Germinal center (tissue), 1 donor: ENCODE data around the gene SOX4.

Experiments used
- DNase-seq: peaks from one replicate; pipeline ENCODE4 v3.0.0; 2012; ENCODE audit warnings: mixed read lengths, low spot score

Gene SOX4

DNA sequence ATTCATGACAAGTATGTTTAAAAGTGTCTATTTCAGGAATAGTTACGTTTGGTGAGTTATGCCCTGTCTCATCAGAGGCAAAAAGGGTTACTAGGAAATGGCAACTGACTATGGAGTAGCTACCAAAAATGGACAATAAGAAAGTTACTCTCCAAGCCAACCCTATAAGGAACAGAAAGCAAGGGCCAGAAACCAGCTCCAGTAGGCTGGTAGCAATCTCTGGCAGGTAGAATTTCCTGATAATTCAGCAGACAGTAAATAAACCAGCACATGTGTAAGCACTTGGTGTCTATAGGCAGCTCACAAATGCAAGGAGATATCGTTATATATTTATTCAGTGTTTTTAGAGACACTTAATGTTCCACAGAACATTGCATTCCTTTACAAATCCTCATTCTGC is 20.3 kb downstream of the SOX4 start:
- DNase-seq, result no peak

DNA sequence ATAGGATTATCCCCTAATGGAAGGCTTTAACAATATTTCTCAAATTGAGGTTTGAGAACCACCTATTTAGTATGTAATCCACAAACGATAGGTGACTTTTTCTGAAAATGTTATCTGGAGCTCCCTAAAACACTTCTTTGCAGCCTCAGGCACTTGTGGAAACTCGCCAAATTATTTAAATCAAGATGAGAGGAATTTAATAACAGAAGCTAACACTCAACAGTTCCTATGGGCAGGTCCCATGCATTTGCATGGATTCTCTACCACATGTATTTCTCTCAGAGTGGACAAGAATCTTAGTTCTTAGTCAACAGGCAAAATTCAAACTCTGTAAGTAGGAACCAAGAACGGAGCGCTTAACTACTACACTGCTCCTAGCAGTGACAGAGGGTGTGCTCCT is 20.7 kb downstream of the SOX4 start:
- no peak for DNase-seq

DNA sequence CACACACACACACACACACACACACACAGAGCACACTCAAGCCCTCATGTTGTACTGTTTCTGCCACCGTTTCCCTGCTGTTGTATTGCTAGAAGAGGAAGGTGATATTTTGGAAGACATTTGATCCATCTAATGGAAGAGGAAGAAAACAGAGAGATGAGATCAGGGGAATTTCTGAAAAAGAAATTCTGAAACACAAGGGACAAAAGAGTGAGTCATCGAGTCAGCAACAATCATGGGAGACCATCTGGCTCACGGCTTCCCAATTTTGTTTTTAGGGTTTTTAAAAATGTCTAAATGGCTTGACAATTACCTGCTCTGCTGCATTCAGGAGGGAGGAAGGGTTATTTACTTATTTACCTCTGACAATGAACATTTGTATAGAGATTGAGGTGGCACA is 22.0 kb downstream of the SOX4 start:
- no peak for DNase-seq

DNA sequence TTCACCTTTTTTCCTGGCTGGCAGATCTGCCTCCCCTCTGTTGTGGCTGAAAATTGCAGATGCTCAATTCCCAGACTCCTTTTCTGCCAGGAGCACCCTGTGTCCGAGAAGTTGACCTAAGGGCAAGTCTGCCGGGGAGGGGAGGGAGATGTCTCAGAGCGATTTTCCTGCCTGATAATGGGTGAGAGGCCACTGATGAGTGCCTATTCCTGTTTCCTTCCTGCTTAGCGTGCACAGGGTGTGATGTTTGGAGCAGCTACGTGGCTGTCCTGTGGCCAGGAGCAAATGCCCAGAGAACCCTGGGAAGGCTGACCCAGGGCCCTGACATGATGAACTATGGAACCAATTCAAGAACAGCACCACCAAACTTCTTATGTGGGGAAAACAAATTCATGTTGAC is 22.5 kb downstream of the SOX4 start:
- DNase-seq, result no peak

DNA sequence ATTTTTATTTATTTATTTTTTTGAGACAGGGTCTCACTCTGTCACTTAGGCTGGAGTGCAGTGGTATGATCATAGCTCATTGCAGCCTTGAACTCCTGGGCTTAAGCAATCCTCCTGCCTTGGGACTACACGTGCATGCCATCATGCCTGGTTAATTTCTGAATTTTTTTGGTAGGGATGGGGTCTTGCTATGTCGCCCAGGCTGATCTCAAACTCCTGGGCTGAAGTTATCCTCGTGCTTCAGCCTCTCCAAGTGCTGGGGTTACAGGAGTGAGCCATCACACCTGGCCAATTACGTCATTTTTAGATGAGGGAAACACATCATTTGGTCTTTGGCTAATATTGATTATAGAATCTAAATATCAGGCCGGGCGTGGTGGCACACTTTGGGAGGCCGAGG is 32.1 kb downstream of the SOX4 start:
- no peak for DNase-seq

DNA sequence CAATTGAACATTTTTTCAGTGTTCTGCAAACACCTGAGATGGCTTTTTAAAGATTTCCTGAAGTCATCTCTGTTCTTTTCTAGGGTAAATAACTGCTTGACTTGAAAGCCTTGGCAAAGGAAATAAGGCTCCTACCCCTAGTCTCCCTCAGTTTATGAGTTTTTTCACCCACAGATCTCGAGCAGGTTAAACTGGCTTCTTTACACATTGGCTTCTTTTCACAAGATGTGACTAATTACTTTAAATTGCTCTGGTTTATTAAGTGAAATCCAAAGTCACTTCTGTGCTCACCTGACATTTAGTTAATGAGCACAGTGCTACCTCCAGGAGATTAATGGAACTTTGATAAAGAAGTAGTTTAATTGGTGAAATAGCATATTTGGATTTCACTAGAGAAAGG is 33.2 kb downstream of the SOX4 start:
- DNase-seq, result no peak

DNA sequence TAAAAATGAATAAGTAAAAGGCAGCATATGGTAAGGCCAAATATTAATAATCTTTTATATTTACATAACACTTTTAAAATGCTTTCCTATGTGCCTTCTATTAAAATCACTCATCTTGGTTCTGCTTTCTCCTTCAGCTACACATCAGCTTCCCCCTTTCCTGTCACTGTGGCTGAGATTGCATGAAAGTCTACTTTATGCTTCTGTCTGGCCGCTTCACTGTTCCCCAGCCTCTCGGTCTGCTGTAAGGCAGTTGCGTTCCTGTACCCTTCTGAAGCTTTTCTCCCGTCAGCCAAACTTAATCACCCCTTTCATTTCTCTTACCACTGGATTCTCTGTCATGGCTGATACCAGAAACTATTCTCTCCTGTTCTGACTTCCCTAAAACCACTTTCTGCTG is 34.6 kb downstream of the SOX4 start:
- no peak for DNase-seq

DNA sequence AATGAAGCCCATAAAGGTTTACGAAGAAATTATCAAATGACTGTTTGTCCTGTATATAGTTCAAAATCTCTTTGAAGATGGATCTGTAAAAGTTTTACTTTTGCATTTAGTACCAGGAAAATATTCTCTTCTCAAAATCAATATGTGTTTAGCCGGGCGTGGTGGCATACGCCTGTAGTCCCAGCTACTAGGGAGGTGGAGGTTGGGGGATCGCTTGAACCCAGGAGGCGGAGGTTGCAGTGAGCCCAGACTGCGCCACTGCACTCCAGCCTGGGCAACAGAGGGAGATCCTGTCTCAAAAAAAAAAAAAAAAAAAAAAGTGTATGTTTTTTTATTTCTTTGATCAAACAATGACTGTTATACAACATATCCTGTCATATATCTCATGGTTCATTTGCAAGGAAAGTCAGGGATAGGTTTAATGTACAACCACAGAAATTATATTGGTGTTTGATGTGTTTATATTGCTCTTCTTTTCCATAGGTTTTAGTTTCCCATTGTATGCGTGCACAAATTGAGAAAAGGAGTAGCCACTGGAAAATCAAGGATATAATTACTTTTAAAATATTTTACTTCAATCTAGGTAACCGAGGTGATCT is 40.1 kb downstream of the SOX4 start:
- no peak for DNase-seq

DNA sequence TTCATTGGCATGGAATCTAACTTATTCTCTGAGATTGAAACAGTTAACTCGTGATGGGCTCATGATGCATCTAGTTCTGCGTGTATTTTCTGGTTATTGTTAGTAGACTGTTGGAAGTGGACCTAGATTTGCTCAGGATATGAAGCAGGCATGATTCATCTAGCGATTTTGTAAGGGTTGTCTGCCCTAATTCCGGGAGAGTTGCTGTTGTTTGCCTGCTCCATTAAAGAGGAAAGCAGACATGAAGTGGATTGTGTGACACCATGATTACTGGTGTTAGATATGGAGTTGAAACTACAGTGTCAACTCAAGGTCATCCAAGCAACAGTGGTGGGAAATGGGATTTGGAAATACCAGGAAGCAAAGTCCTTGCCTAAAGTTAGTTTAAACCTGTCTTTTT is 41.0 kb downstream of the SOX4 start:
- no peak for DNase-seq

DNA sequence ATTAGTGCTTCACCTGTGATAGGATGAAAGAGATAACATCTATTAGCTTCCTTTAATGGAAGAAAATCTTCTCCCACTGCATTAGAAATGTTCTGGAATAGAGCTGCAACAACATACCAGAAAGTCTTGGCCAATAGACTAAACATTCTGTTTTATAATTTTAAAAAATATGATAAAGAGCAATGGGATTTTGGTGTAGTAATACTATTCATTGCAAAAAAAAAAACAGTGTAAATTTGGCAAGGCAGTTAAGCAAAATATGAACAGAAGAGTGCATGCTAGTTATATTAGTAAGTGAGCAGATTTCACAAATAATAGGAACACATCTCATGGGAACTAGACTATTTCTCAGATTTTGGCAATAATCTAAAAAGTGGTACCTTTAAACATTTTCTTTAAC is 43.3 kb downstream of the SOX4 start:
- no peak for DNase-seq

DNA sequence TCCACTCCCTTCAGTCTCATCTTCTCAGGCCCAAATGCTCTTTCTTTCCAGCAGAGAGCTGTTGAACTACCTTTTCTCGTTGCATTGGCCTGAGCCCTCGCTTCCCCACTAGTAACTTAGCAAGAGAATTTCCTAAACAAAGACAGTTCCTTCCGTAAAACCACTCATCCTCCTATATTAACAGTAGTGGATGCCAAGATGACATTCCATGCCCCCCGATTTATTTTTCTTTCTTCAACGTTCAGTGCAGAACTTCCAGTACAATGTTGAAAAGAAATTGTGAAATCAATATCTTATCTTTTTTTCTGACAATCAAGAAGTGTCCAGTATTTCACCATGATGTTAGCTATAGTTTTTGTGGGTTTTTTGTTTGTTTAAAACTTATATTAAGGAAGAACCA is 45.8 kb downstream of the SOX4 start:
- no peak for DNase-seq
